Measurements from ENCODE around the gene JPH4.

GRCh38 chr14:23538050-23538718, 40.4 kb downstream of the JPH4 start:
- TF ChIP-seq CTCF (IDR thresholded peaks at IDR 0.05) (no peak), ZFX (IDR thresholded peaks at IDR 0.05; ENCODE audit: borderline replicate concordance) (no peak)
